GM12864 (cell line): ENCODE measurements around the gene SLC25A13.

ENCODE experiments used
- DNase-seq: peaks from one replicate; pipeline ENCODE4 v3.0.0-alpha.2; 2011; ENCODE audit warnings: low read depth
- H3K4me3 ChIP-seq: 2 replicates; pipeline ENCODE4 v1.5.1; 2011; ENCODE audit warnings: mild to moderate bottlenecking, low read depth, low read length, control low read depth
- TF ChIP-seq, protein P1 (sequence below): IDR thresholded peaks from 2 replicates; pipeline ENCODE4 v1.5.1; 2011; ENCODE audit warnings: low read depth, mild to moderate bottlenecking, moderate library complexity, low read length, control low read depth, inconsistent platforms; ENCODE audit errors: missing control alignments

SLC25A13 gene

DNA sequence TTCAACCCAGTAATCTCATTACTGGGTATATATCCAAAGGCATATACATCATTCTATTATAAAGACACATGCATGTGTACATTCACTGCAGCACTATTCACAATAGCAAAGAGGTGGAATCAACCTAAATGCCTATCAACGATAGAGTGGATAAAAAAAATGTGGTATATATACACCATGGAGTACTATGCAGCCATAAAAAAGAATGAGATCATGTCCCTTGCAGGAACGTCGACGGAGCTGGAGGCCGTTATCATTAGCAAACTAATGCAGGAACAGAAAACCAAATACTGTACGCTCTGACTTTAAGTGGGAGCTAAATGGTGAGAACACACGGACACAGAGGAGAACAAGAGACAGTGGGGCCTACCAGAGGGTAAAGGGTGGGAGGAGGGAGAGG, 105.5 kb downstream of the SLC25A13 start:
- TF ChIP-seq, protein P1, sequence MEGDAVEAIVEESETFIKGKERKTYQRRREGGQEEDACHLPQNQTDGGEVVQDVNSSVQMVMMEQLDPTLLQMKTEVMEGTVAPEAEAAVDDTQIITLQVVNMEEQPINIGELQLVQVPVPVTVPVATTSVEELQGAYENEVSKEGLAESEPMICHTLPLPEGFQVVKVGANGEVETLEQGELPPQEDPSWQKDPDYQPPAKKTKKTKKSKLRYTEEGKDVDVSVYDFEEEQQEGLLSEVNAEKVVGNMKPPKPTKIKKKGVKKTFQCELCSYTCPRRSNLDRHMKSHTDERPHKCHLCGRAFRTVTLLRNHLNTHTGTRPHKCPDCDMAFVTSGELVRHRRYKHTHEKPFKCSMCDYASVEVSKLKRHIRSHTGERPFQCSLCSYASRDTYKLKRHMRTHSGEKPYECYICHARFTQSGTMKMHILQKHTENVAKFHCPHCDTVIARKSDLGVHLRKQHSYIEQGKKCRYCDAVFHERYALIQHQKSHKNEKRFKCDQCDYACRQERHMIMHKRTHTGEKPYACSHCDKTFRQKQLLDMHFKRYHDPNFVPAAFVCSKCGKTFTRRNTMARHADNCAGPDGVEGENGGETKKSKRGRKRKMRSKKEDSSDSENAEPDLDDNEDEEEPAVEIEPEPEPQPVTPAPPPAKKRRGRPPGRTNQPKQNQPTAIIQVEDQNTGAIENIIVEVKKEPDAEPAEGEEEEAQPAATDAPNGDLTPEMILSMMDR: no peak
- no peak overlapping the region for H3K4me3 ChIP-seq
- no peak for DNase-seq

DNA sequence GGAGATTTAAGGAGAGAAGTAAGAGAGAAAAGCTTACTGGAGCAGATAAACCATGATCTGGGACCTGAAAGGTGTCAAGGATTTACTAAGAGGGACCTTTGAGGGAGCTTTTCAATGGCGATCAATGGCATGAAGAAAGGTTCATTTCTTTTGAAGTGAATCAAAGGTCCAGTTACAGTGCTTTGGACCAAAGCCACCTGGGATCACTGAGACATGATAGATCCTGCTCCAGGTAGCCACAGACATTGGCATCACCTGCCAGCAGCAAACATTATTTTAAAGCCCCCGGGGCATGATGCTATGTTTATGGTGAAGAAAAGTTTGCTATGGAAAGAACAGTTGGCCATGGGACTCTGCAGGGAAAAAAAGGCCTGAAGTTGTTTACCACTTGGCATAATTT, 109.4 kb downstream of the SLC25A13 start:
- H3K4me3 ChIP-seq: no peak overlapping the region
- TF ChIP-seq, protein P1: no peak
- no peak for DNase-seq

DNA sequence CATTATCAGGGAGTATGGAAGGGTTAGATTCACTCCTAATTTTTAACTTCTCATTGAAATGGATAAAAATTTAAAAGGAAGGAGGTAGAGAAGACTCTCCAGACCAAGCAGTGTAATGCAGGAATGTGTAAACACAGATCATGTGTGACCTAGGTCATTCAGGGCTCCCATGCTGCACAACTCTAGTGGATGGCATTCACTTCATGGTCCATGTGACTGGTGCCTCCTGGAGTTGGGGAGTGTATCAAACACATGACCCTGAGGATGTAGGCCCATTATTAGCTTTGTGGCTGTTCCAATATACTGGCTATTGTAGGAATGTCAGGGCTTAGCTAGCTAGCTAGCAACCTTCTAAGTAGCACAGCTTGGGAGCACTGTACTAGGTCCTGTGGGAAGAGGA, 109.9 kb downstream of the SLC25A13 start:
- DNase-seq: no peak
- TF ChIP-seq, protein P1: no peak
- no peak overlapping the region for H3K4me3 ChIP-seq

DNA sequence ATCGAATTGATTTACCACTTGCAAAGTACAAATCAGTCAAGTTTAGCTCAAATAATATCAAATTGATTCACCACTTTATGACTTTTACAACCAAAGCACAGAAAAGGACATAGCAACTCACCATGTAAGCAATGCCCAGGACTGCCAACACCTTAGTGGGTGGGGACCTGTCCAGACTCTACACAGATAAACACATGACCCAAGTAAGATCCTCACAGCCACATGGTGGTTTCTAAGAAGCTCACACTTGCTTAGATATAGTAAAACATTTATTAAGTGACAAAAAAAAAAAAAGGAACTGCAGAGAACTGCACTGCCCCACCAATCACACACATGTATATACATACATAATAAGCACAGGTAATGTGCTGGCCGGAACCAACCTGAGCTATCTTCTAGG, 116.2 kb downstream of the SLC25A13 start:
- TF ChIP-seq, protein P1: no peak
- no peak overlapping the region for H3K4me3 ChIP-seq
- no peak for DNase-seq

DNA sequence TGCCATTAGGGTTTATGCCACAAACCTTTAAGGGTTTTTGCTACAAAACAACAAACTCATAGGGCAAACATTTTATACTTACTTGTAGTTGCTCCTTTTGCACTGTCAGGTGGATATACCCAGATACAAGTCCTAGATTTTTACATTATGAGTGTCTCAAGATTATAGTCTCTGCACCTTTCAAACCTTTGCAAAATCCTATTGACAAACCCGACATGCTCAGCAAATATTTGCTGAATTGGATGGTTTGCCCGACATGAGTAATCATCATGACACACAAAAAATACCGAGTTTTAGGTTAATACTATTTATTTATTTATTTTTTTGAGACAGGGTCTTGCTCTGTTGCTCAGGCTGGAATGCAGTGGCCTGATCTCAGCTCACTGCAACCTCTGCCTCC, 117.3 kb downstream of the SLC25A13 start:
- TF ChIP-seq, protein P1: no peak
- H3K4me3 ChIP-seq: no peak overlapping the region
- no peak for DNase-seq

DNA sequence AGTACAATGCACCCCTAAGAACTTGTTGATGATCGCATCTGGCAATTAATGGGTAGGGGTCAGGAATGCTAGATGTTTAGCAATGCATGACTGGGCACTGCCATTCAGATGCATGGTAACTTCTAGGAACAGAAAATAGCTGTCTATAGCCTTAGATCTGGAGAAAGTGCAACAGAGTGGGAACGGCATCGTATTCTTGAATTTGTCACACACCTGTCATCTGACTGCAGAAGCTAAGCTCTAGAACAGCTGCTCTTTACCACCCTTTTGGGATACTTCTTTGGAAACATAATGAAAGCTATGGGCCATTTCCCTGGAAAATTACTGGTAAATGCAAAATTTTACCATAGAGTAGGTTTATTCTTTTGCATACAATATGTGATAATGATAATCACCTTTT, 118.1 kb downstream of the SLC25A13 start:
- H3K4me3 ChIP-seq: no peak overlapping the region
- TF ChIP-seq, protein P1: no peak
- DNase-seq: no peak

DNA sequence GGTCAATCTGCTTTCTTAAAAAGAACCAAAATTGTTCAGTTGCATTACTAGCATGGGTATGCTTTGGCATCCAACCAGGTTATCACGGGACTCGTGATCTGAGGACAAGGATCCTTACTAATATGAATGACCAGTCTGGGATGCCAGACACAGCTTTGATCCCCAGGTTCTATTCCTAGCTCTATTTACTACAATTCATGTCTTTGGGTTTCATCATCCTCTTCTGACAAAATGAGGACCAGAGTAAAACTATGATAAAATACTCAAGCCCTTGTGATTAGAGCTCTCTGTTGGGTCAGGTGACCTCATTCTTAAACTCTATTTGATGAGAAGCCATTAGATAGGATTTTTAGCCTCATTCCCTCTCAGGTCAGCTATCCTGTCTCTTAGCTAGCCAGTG, 119.8 kb downstream of the SLC25A13 start:
- TF ChIP-seq, protein P1: no peak
- H3K4me3 ChIP-seq: no peak overlapping the region
- DNase-seq: no peak
